H9 (cell line): ENCODE measurements around the gene ATP5PB. TPM values are rescaled to one million over a fixed set of nuclear protein-coding genes. Genes with fewer than 3 reads are reported as not detected.

Source experiments
- DNase-seq: peaks from one replicate; pipeline ENCODE4 v3.0.0-alpha.2; 2017
- H2AFZ ChIP-seq: one replicate; pipeline ENCODE4 v1.6.1; 2013; ENCODE audit warnings: mild to moderate bottlenecking, low read length, control low read depth, moderate library complexity
- H2AK5ac ChIP-seq: 2 replicates; pipeline ENCODE4 v1.6.1; 2013; ENCODE audit warnings: low read length, control low read depth, mixed read lengths; ENCODE audit not compliant: insufficient read length
- H2BK120ac ChIP-seq: one replicate; pipeline ENCODE4 v1.6.1; 2013; ENCODE audit warnings: low read depth, mild to moderate bottlenecking, low read length, control low read depth, inconsistent platforms; ENCODE audit not compliant: poor library complexity, severe bottlenecking
- H2BK12ac ChIP-seq: 2 replicates; pipeline ENCODE4 v1.6.1; 2013; ENCODE audit warnings: low read length, control low read depth, mixed read lengths, low read depth; ENCODE audit not compliant: insufficient read length
- H2BK15ac ChIP-seq: 2 replicates; pipeline ENCODE4 v1.6.1; 2013; ENCODE audit warnings: low read depth, low read length, control low read depth
- H2BK20ac ChIP-seq: one replicate; pipeline ENCODE4 v1.6.1; 2013; ENCODE audit warnings: low read depth, mild to moderate bottlenecking, low read length, control low read depth, inconsistent platforms; ENCODE audit not compliant: poor library complexity, severe bottlenecking
- H2BK5ac ChIP-seq: 2 replicates; pipeline ENCODE4 v1.6.1; 2013; ENCODE audit warnings: low read length, control low read depth, mixed read lengths; ENCODE audit not compliant: insufficient read length
- H3K14ac ChIP-seq: 2 replicates; pipeline ENCODE4 v1.6.1; 2013; ENCODE audit warnings: low read length, control low read depth; ENCODE audit not compliant: insufficient read depth
- H3K18ac ChIP-seq: 2 replicates; pipeline ENCODE4 v1.6.1; 2013; ENCODE audit warnings: low read depth, mild to moderate bottlenecking, mixed read lengths, low read length, control low read depth; ENCODE audit not compliant: insufficient read length
- H3K23ac ChIP-seq: 2 replicates; pipeline ENCODE4 v1.6.1; 2013; ENCODE audit warnings: low read length, control low read depth, mixed read lengths, low read depth; ENCODE audit not compliant: insufficient read length
- H3K23me2 ChIP-seq: 2 replicates; pipeline ENCODE4 v1.6.1; 2013; ENCODE audit warnings: low read depth, mild to moderate bottlenecking, mixed read lengths, low read length, control low read depth; ENCODE audit not compliant: insufficient read length, poor library complexity, severe bottlenecking
- H3K27ac ChIP-seq: 2 replicates; pipeline ENCODE4 v1.5.1; 2013; ENCODE audit warnings: low read length, control low read depth, mixed read lengths, low read depth; ENCODE audit not compliant: insufficient read length
- H3K27me3 ChIP-seq: 2 replicates; pipeline ENCODE4 v1.6.1; 2013; ENCODE audit warnings: low read length, control low read depth, inconsistent platforms; ENCODE audit not compliant: insufficient read depth
- H3K4ac ChIP-seq: 2 replicates; pipeline ENCODE4 v1.6.1; 2013; ENCODE audit warnings: low read depth, mild to moderate bottlenecking, control low read depth, inconsistent platforms, low read length, moderate library complexity
- H3K4me1 ChIP-seq: 2 replicates; pipeline ENCODE4 v1.6.1; 2013; ENCODE audit warnings: low read length, control low read depth, inconsistent platforms; ENCODE audit not compliant: insufficient read depth
- H3K4me2 ChIP-seq: 2 replicates; pipeline ENCODE4 v1.6.1; 2013; ENCODE audit warnings: low read length, control low read depth, mixed read lengths; ENCODE audit not compliant: insufficient read length, insufficient read depth
- H3K56ac ChIP-seq: 2 replicates; pipeline ENCODE4 v1.6.1; 2013; ENCODE audit warnings: low read depth, mild to moderate bottlenecking, mixed read lengths, low read length, control low read depth; ENCODE audit not compliant: insufficient read length
- H3K79me1 ChIP-seq: 2 replicates; pipeline ENCODE4 v1.6.1; 2013; ENCODE audit warnings: low read depth, mild to moderate bottlenecking, moderate library complexity, low read length, control low read depth, inconsistent platforms; ENCODE audit not compliant: insufficient read depth, poor library complexity, severe bottlenecking
- H3K79me2 ChIP-seq: 2 replicates; pipeline ENCODE4 v1.6.1; 2013; ENCODE audit warnings: low read length, control low read depth, inconsistent platforms; ENCODE audit not compliant: insufficient read depth
- H3K9ac ChIP-seq: 2 replicates; pipeline ENCODE4 v1.6.1; 2013; ENCODE audit warnings: low read length, control low read depth, mixed read lengths; ENCODE audit not compliant: insufficient read length; ENCODE audit errors: extremely low read depth
- H3K9me3 ChIP-seq: one replicate; pipeline ENCODE4 v1.6.1; 2013; ENCODE audit warnings: low read depth, low read length, inconsistent platforms; ENCODE audit not compliant: control insufficient read depth
- H3T11ph ChIP-seq: one replicate; pipeline ENCODE4 v1.6.1; 2013; ENCODE audit warnings: mild to moderate bottlenecking, low read length, control low read depth, inconsistent platforms
- H4K20me1 ChIP-seq: one replicate; pipeline ENCODE4 v1.6.1; 2013; ENCODE audit not compliant: control insufficient read depth, insufficient read length, insufficient read depth
- H4K5ac ChIP-seq: 2 replicates; pipeline ENCODE4 v1.6.1; 2013; ENCODE audit warnings: low read depth, mild to moderate bottlenecking, mixed read lengths, low read length, control low read depth; ENCODE audit not compliant: insufficient read length
- H4K8ac ChIP-seq: replicated peaks from 2 replicates; pipeline ENCODE4 v1.6.1; 2013; ENCODE audit warnings: low read length, control low read depth, mixed read lengths, low read depth; ENCODE audit not compliant: insufficient read length
- H4K91ac ChIP-seq: 2 replicates; pipeline ENCODE4 v1.6.1; 2013; ENCODE audit warnings: low read depth, mild to moderate bottlenecking, moderate library complexity, mixed read lengths, low read length, control low read depth; ENCODE audit not compliant: insufficient read length
- H3K27ac Mint-ChIP-seq, 3 experiments: 2 replicates in 2 of 3; 3 replicates in 1 of 3; pipeline ENCODE4 v1.8.0; 2020 to 2021; ENCODE audit warnings: mixed read lengths in 3 of 3, mild to moderate bottlenecking in 1 of 3, moderate library complexity in 1 of 3
- H3K27me3 Mint-ChIP-seq: 2 replicates; pipeline ENCODE4 v1.8.0; 2021; ENCODE audit warnings: low read depth, mild to moderate bottlenecking, moderate library complexity, mixed read lengths
- H3K36me3 Mint-ChIP-seq, 3 experiments: 2 replicates in 2 of 3; 3 replicates in 1 of 3; pipeline ENCODE4 v1.8.0; 2020 to 2021; ENCODE audit warnings: low read depth in 3 of 3, mixed read lengths in 3 of 3; ENCODE audit not compliant: insufficient read depth in 1 of 3
- H3K4me1 Mint-ChIP-seq, 2 experiments: 2 replicates each; pipeline ENCODE4 v1.8.0; 2020; ENCODE audit warnings: mixed read lengths in 2 of 2
- H3K4me3 Mint-ChIP-seq, 2 experiments: 2 replicates in 1 of 2; 3 replicates in 1 of 2; pipeline ENCODE4 v1.8.0; 2020 to 2021; ENCODE audit warnings: mild to moderate bottlenecking in 2 of 2, mixed read lengths in 2 of 2, moderate library complexity in 1 of 2
- H3K9me3 Mint-ChIP-seq, 2 experiments: 2 replicates in 1 of 2; 3 replicates in 1 of 2; pipeline ENCODE4 v1.8.0; 2020; ENCODE audit warnings: mild to moderate bottlenecking in 2 of 2, mixed read lengths in 2 of 2, moderate library complexity in 1 of 2
- WGBS: extraction: QIAGEN DNeasy Blood & Tissue Kit; methylation state at CpG from one replicate; pipeline ENCODE4 v1.1.7; 2013; ENCODE audit warnings: missing lambda C conversion rate, low lambda C conversion rate, mixed read lengths; ENCODE audit not compliant: insufficient read length; ENCODE audit errors: extremely low coverage; 5-methylcytosine and 5-hydroxymethylcytosine counted together
- total RNA-seq: library from RNA; stranded (reverse); gene quantifications from 2 replicates; pipeline ENCODE4 v1.2.1, GENCODE V29; 2021
- TF ChIP-seq, protein P1 (sequence below): fragments of 200-600 bp; sonication (generic); conservative IDR thresholded peaks from 3 replicates; pipeline ENCODE4 v1.8.0; 2021; ENCODE audit warnings: antibody characterized with exemption, mild to moderate bottlenecking

Gene ATP5PB
- total RNA-seq, 1 experiment from 2014 or later, result 250 TPM

DNA sequence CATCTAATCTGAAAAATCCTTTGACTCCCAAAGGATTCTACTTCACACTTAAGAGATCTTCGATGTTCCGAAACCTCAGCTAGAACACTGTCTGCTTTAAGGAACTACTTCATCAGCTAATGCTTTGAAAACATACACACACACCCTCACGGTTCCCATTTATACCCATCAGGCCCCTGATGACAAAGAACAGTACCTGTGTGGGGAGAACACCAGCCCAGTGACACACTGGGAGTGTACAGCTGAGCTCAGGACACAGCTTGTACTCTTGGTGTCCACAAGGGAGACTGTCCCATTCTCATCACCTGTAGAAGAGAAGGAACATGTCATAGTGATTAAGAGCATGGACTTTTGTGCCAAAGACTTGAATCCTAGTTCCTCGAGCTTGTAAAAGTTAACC is 6.8 kb upstream of the ATP5PB start:
- no peak overlapping the region for H3K4ac ChIP-seq
- no CpG with 5 or more reads among the region's 4 CpGs for WGBS
- H3K9me3 ChIP-seq, result no peaks in the 10 kb centered on the region
- no peaks in the 10 kb centered on the region for H3K27me3 Mint-ChIP-seq
- DNase-seq, result no peak
- H3K27me3 ChIP-seq, result no peaks in the 10 kb centered on the region
- H3T11ph ChIP-seq, result no peak overlapping the region
- no peak overlapping the region for H2AFZ ChIP-seq
- peaks cover 1 to 6% of the 10 kb centered on the region in 2 experiments; a peak in 3 of 4 replicates for H3K4me1 Mint-ChIP-seq
- H3K23ac ChIP-seq, result no peak overlapping the region
- no peak overlapping the region for H2BK15ac ChIP-seq
- no peaks in the 10 kb centered on the region for H3K23me2 ChIP-seq
- peaks cover 12% of the 10 kb centered on the region for H3K79me1 ChIP-seq
- H2BK20ac ChIP-seq, result no peak overlapping the region
- H3K36me3 Mint-ChIP-seq, result peaks cover 46 to 90% (median 77%) of the 10 kb centered on the region in 3 experiments; a peak in 6 of 7 replicates
- no peak overlapping the region for H3K27ac Mint-ChIP-seq
- H4K20me1 ChIP-seq, result no peaks in the 10 kb centered on the region
- H4K91ac ChIP-seq, result no peak overlapping the region
- H2AK5ac ChIP-seq, result no peak overlapping the region
- H3K9me3 Mint-ChIP-seq, result no peaks in the 10 kb centered on the region
- H2BK5ac ChIP-seq, result no peak overlapping the region
- H3K56ac ChIP-seq, result no peak overlapping the region
- no peak overlapping the region for H2BK12ac ChIP-seq
- H2BK120ac ChIP-seq, result no peak overlapping the region
- H3K79me2 ChIP-seq, result peaks cover 2% of the 10 kb centered on the region; the same call in 1 of the 2 replicates
- H3K9ac ChIP-seq, result no peak overlapping the region
- no peaks in the 10 kb centered on the region for H3K4me1 ChIP-seq
- TF ChIP-seq, protein P1, sequence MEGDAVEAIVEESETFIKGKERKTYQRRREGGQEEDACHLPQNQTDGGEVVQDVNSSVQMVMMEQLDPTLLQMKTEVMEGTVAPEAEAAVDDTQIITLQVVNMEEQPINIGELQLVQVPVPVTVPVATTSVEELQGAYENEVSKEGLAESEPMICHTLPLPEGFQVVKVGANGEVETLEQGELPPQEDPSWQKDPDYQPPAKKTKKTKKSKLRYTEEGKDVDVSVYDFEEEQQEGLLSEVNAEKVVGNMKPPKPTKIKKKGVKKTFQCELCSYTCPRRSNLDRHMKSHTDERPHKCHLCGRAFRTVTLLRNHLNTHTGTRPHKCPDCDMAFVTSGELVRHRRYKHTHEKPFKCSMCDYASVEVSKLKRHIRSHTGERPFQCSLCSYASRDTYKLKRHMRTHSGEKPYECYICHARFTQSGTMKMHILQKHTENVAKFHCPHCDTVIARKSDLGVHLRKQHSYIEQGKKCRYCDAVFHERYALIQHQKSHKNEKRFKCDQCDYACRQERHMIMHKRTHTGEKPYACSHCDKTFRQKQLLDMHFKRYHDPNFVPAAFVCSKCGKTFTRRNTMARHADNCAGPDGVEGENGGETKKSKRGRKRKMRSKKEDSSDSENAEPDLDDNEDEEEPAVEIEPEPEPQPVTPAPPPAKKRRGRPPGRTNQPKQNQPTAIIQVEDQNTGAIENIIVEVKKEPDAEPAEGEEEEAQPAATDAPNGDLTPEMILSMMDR, result no peak
- H3K4me2 ChIP-seq, result no peak overlapping the region
- H4K8ac ChIP-seq, result no peak overlapping the region
- no peak overlapping the region for H3K14ac ChIP-seq
- no peak overlapping the region for H4K5ac ChIP-seq
- no peak overlapping the region for H3K27ac ChIP-seq
- no peak overlapping the region for H3K4me3 Mint-ChIP-seq
- H3K18ac ChIP-seq, result no peak overlapping the region
